Measurements from ENCODE around the gene HCN2. TPM values are rescaled to one million over a fixed set of nuclear protein-coding genes. Genes with fewer than 3 reads are reported as not detected.

HCN2 gene
- total and polyA plus RNA-seq, 2 of the 13 experiments (the other 11 are each of a cell fraction or from before 2014, with no cell fraction given) = 0.01 TPM; not detected in 1

DNA sequence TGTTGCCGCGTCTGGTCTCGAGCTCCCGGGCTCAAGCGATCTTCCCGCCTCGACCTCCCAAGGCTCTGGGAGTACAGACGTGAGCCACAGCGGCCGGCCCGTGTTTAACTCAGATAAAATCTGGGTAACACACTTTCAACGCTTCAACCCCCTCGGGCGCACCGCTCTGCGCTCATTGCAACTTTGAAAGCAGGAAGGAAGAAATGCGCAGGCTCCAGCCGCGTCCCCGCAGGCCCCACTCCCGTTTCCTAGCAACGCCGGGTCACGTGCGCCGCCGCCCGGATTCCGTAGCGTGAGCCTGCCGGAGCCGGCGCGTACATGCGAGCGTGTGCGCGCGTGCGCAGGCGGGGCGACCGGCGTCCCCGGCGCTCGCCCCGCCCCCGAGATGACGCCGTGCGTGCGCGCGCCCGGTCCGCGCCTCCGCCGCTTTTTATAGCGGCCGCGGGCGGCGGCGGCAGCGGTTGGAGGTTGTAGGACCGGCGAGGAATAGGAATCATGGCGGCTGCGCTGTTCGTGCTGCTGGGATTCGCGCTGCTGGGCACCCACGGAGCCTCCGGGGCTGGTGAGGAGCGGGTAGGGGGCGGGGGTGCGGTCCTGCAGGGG, 17.4 kb upstream of the HCN2 start, which contains the start of gene BSG (continued):
- TF ChIP-seq JUND (CRISPR knock-in tag; IDR thresholded peaks at IDR 0.05) = peak; percentile 41; the same call in 1 of the 2 replicates
- TF ChIP-seq, protein P1, sequence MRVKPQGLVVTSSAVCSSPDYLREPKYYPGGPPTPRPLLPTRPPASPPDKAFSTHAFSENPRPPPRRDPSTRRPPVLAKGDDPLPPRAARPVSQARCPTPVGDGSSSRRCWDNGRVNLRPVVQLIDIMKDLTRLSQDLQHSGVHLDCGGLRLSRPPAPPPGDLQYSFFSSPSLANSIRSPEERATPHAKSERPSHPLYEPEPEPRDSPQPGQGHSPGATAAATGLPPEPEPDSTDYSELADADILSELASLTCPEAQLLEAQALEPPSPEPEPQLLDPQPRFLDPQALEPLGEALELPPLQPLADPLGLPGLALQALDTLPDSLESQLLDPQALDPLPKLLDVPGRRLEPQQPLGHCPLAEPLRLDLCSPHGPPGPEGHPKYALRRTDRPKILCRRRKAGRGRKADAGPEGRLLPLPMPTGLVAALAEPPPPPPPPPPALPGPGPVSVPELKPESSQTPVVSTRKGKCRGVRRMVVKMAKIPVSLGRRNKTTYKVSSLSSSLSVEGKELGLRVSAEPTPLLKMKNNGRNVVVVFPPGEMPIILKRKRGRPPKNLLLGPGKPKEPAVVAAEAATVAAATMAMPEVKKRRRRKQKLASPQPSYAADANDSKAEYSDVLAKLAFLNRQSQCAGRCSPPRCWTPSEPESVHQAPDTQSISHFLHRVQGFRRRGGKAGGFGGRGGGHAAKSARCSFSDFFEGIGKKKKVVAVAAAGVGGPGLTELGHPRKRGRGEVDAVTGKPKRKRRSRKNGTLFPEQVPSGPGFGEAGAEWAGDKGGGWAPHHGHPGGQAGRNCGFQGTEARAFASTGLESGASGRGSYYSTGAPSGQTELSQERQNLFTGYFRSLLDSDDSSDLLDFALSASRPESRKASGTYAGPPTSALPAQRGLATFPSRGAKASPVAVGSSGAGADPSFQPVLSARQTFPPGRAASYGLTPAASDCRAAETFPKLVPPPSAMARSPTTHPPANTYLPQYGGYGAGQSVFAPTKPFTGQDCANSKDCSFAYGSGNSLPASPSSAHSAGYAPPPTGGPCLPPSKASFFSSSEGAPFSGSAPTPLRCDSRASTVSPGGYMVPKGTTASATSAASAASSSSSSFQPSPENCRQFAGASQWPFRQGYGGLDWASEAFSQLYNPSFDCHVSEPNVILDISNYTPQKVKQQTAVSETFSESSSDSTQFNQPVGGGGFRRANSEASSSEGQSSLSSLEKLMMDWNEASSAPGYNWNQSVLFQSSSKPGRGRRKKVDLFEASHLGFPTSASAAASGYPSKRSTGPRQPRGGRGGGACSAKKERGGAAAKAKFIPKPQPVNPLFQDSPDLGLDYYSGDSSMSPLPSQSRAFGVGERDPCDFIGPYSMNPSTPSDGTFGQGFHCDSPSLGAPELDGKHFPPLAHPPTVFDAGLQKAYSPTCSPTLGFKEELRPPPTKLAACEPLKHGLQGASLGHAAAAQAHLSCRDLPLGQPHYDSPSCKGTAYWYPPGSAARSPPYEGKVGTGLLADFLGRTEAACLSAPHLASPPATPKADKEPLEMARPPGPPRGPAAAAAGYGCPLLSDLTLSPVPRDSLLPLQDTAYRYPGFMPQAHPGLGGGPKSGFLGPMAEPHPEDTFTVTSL (CRISPR knock-in tag; IDR thresholded peaks at IDR 0.05; ENCODE audit: borderline replicate concordance) = no peak
- peak; percentile 42; the same call in 1 of the 2 replicates for TF ChIP-seq HCFC1 (IDR thresholded peaks at IDR 0.05; ENCODE audit: low read depth, low read length)
- 0 out of 2 replicates have a peak, but pooled peaks have one; percentile 42 for TF ChIP-seq ZNF792 (CRISPR knock-in tag; IDR thresholded peaks at IDR 0.05)
- peak; percentile 18; the same call in 1 of the 2 replicates for TF ChIP-seq ZNF124 (CRISPR knock-in tag; IDR thresholded peaks at IDR 0.05)
- peak; percentile 93 for TF ChIP-seq MXI1 (IDR thresholded peaks at IDR 0.05; ENCODE audit: borderline replicate concordance, low read depth, low read length)
- no peak for TF ChIP-seq ZNF557 (CRISPR knock-in tag; IDR thresholded peaks at IDR 0.05)
- peak; percentile 55 for TF ChIP-seq MEIS2 (CRISPR knock-in tag; IDR thresholded peaks at IDR 0.05)
- TF ChIP-seq TAF1 (CRISPR knock-in tag; IDR thresholded peaks at IDR 0.05) = peak; percentile 91
- no peak for TF ChIP-seq POGZ (CRISPR knock-in tag; IDR thresholded peaks at IDR 0.05)
- TF ChIP-seq MTF2 (CRISPR knock-in tag; IDR thresholded peaks at IDR 0.05; ENCODE audit: borderline replicate concordance) = peak; percentile 11; the same call in 1 of the 2 replicates
- TF ChIP-seq ZNF546 (CRISPR knock-in tag; conservative IDR thresholded peaks at IDR 0.05) = no peak
- TF ChIP-seq, protein P2, sequence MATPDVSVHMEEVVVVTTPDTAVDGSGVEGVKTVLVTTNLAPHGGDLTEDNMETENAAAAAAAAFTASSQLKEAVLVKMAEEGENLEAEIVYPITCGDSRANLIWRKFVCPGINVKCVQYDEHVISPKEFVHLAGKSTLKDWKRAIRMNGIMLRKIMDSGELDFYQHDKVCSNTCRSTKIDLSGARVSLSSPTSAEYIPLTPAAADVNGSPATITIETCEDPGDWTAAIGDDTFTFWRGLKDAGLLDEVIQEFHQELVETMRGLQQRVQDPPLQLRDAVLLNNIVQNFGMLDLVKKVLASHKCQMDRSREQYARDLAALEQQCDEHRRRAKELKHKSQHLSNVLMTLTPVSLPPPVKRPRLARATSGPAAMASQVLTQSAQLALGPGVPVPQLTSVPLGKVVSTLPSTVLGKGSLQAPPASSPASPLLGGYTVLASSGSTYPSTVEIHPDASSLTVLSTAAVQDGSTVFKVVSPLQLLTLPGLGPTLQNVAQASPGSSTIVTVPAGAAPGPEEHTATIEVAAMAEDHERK (CRISPR knock-in tag; IDR thresholded peaks at IDR 0.05; ENCODE audit: low read depth) = peak; percentile 86
- peak; percentile 54; the same call in 1 of the 2 replicates for TF ChIP-seq ZNF790 (CRISPR knock-in tag; IDR thresholded peaks at IDR 0.05; ENCODE audit: borderline replicate concordance)
- peak; percentile 54; the same call in 1 of the 2 replicates for TF ChIP-seq SPEN (CRISPR knock-in tag; IDR thresholded peaks at IDR 0.05; ENCODE audit: low read depth)
- TF ChIP-seq PRDM15 (CRISPR knock-in tag; IDR thresholded peaks at IDR 0.05) = peak; percentile 36; the same call in 1 of the 2 replicates
- TF ChIP-seq EED (CRISPR knock-in tag; IDR thresholded peaks at IDR 0.05) = peak; percentile 34; the same call in 1 of the 2 replicates
- TF ChIP-seq RXRA (CRISPR knock-in tag; IDR thresholded peaks at IDR 0.05) = no peak; the same call in 1 of the 2 replicates
- TF ChIP-seq ZSCAN21 (CRISPR knock-in tag; IDR thresholded peaks at IDR 0.05; ENCODE audit: borderline replicate concordance) = 0 out of 2 replicates have a peak, but pooled peaks have one; percentile 20

All from HepG2 (cell line).